GM12878 (cell line): Measurements from ENCODE around the gene KANSL2. TPM values are rescaled to one million over a fixed set of nuclear protein-coding genes. Genes with fewer than 3 reads are reported as not detected.
A peak's percentile ranks its signal among the peaks of the same experiment; 100 is the strongest.

Experiments used
- ATAC-seq: fragments of 200-7000 bp; cut with Tn5 transposase; 3 replicates; pipeline ENCODE4 v1.9.1; 2020; ENCODE audit warnings: mild to moderate bottlenecking, moderate library complexity
- BruUV-seq: library from RNA; stranded (reverse); fragments of 400-500 nt; replicated peaks from 2 replicates; lab custom pipeline; 2021; lab: Mats Ljungman, UMichigan
- CTCF ChIA-PET: fragments of 300-600 bp; sonication (Branson Sonifier 250); formaldehyde crosslinking; extraction: SDS; loops from one replicate; lab custom pipeline; 2021; ENCODE audit warnings: inconsistent platforms; lab: Yijun Ruan, JAX
- POLR2A ChIA-PET: fragments of 350-600 bp; formaldehyde crosslinking; extraction: SDS; loops from one replicate; lab custom pipeline; 2021; ENCODE audit warnings: inconsistent platforms; lab: Charles Lee
- RAD21 ChIA-PET: fragments of 300-600 bp; sonication (Branson Sonifier 250); formaldehyde crosslinking; loops from one replicate; lab custom pipeline; 2023; ENCODE audit warnings: antibody characterized with exemption; ENCODE audit not compliant: unreplicated experiment; lab: Charles Lee
- SMC1A ChIA-PET: fragments of 300-600 bp; sonication (Branson Sonifier 250); formaldehyde crosslinking; loops from one replicate; lab custom pipeline; 2023; ENCODE audit not compliant: unreplicated experiment, uncharacterized antibody; lab: Charles Lee
- DNase-seq: peaks from one replicate; pipeline ENCODE4 v3.0.0-alpha.2; 2011; ENCODE audit warnings: low read depth, low spot score
- FAIRE-seq: peaks from 3 replicates; lab custom pipeline; 2011; peaks lifted over from hg19 to GRCh38; lab: Jason Lieb, UNC
- H2AFZ ChIP-seq: 2 replicates; pipeline ENCODE4 v1.6.0; 2011; ENCODE audit warnings: low read depth, low read length, control low read depth; ENCODE audit not compliant: control insufficient read depth
- H3K27ac ChIP-seq: 2 replicates; pipeline ENCODE4 v1.5.1; 2011; ENCODE audit warnings: control low read depth; ENCODE audit not compliant: control insufficient read depth, insufficient read depth
- H3K27me3 ChIP-seq, 2 experiments: replicated peaks in 1 of 2; 2 replicates each; pipeline versions ENCODE4 v1.6.0 to v1.6.1; 2011; ENCODE audit warnings: low read length in 1 of 2; ENCODE audit not compliant: control insufficient read depth in 2 of 2, insufficient read depth in 2 of 2
- H3K36me3 ChIP-seq, 2 experiments: 2 replicates each; pipeline ENCODE4 v1.5.1; 2011; ENCODE audit warnings: low read length in 1 of 2; ENCODE audit not compliant: control insufficient read depth in 2 of 2, insufficient read depth in 2 of 2
- H3K4me1 ChIP-seq: 2 replicates; pipeline ENCODE4 v1.6.1; 2011; ENCODE audit warnings: mild to moderate bottlenecking, low read length, moderate library complexity, mixed read lengths; ENCODE audit not compliant: control insufficient read depth, insufficient read depth
- H3K4me2 ChIP-seq: 2 replicates; pipeline ENCODE4 v1.6.0; 2011; ENCODE audit warnings: control low read depth; ENCODE audit not compliant: control insufficient read depth, insufficient read depth
- H3K4me3 ChIP-seq: fragments of 200-600 bp; sonication (generic); 2 replicates; pipeline ENCODE4 v1.5.1; 2016
- H3K79me2 ChIP-seq: 2 replicates; pipeline ENCODE4 v1.6.0; 2011; ENCODE audit warnings: low read length; ENCODE audit not compliant: control insufficient read depth, insufficient read depth
- H3K9ac ChIP-seq: 2 replicates; pipeline ENCODE4 v1.8.0; 2011; ENCODE audit warnings: low read length, control low read depth, mixed read lengths; ENCODE audit not compliant: control insufficient read depth, insufficient read depth
- H3K9me3 ChIP-seq: replicated peaks from 3 replicates; pipeline ENCODE4 v1.5.1; 2011; ENCODE audit warnings: mild to moderate bottlenecking, low read length; ENCODE audit not compliant: control insufficient read depth, insufficient read depth
- H4K20me1 ChIP-seq: 2 replicates; pipeline ENCODE4 v1.6.0; 2011; ENCODE audit not compliant: control insufficient read depth, insufficient read depth
- CBX3 ChIP-seq: fragments of 200-600 bp; sonication (generic); IDR thresholded peaks from 2 replicates; pipeline ENCODE4 v1.6.1; 2016; ENCODE audit warnings: low read depth, borderline replicate concordance
- NBN ChIP-seq: fragments of 450-650 bp; IDR thresholded peaks from 2 replicates; pipeline ENCODE4 v1.6.1; 2016
- RUNX3 ChIP-seq: IDR thresholded peaks from 2 replicates; pipeline ENCODE4 v1.6.1; 2012; ENCODE audit warnings: low read length, inconsistent platforms
- TCF7 ChIP-seq: IDR thresholded peaks from 2 replicates; pipeline ENCODE4 v1.6.1; 2014; ENCODE audit warnings: antibody characterized with exemption, borderline replicate concordance
- WGBS: methylation state at CpG from one replicate; pipeline ENCODE4 v1.1.6; 2016; ENCODE audit warnings: low lambda C conversion rate; ENCODE audit not compliant: insufficient replicate concordance, insufficient coverage; ENCODE audit errors: missing lambda C conversion rate; 5-methylcytosine and 5-hydroxymethylcytosine counted together
- in situ Hi-C: fragments of 300-500 bp; cut with MboI; formaldehyde crosslinking; loops from 9 replicates; pipeline ENCODE4 v1.14.3; 2018; ENCODE audit warnings: mixed read lengths
- intact Hi-C: fragments of 100-400 bp; cut with micrococcal nuclease; formaldehyde crosslinking; loops from one replicate; pipeline ENCODE4 v1.14.2; 2022; ENCODE audit not compliant: unreplicated experiment
- polyA plus RNA-seq, 11 experiments: library from polyadenylated mRNA; depleted of rRNA in 4 of 11; unstranded in 6 of 11; stranded (reverse) in 5 of 11; fragments of >200 nt; fragmentation: Nextera tagmentation in 4 of 11; fragmentation: Illumina TruSeq in 1 of 11; extraction: Ambion mirVana in 4 of 11; extraction: Trizol in 1 of 11; gene quantifications; 1 replicate in 1 of 11; 2 replicates in 10 of 11; pipeline versions ENCODE4 v1.2.1 to v1.2.3, GENCODE V29; 2011 to 2016; ENCODE audit warnings: inconsistent platforms in 2 of 11, missing spikeins in 2 of 11, low read depth in 1 of 11
- total RNA-seq, 4 experiments: library from RNA; depleted of rRNA in 3 of 4; stranded (reverse); fragments of >200 nt in 3 of 4; fragmentation: Illumina TruSeq in 1 of 4; extraction: Trizol in 1 of 4; gene quantifications; 2 replicates each; pipeline versions ENCODE4 v1.2.1 to v1.2.3, GENCODE V29; 2013 to 2021
- TF ChIP-seq, protein P1 (sequence below): fragments of 450-650 bp; IDR thresholded peaks from 2 replicates; pipeline ENCODE4 v1.6.1; 2016; ENCODE audit warnings: mild to moderate bottlenecking
- TF ChIP-seq, protein P2 (sequence below): IDR thresholded peaks from 2 replicates; pipeline ENCODE4 v1.6.1; 2011; ENCODE audit warnings: low read depth, mild to moderate bottlenecking, low read length, moderate library complexity, borderline replicate concordance; ENCODE audit errors: extremely low read depth
- TF ChIP-seq, protein P3 (sequence below): fragments of 450-650 bp; IDR thresholded peaks from 2 replicates; pipeline ENCODE4 v1.6.1; 2014; ENCODE audit warnings: mild to moderate bottlenecking

KANSL2 gene
- total and polyA plus RNA-seq, 10 of the 15 experiments (the other 5 are each of a cell fraction or from before 2014, with no cell fraction given): 28.1 to 54.8 (median 40.9) TPM

DNA sequence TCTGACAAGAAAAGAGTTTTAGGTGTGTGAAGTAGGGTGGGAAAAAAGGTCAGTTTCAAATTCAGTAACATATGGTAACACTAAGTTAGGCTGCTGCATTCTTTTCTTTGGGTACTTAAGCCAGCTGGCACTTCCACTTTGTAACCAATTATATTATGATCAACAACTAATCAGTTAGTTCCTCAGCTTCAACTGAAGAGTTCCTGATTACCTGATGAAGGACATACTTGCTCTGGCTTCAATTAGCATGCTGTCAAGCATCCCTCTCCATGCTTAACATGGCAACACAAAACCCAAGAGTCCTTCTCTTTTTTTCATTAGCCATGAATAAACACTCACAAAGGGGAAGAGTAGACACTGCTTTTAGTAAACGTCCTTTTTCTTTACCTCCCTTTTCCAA, 6.8 kb upstream of the KANSL2 start:
- no peaks in the 10 kb centered on the region for H4K20me1 ChIP-seq
- ChIA-PET CTCF (no interaction called here), RAD21 (no interaction called here), SMC1A (no interaction called here), POLR2A (no interaction called here)
- FAIRE-seq (peak; percentile 62), ATAC-seq (no peak), DNase-seq (no peak)
- H3K4me3 ChIP-seq: no peak overlapping the region
- H3K27ac ChIP-seq: no peak overlapping the region
- peaks cover 7 to 19% of the 10 kb centered on the region in 2 experiments for H3K36me3 ChIP-seq
- in situ Hi-C loops: no loop called here
- no peak for TF ChIP-seq CBX3
- TF ChIP-seq, protein P1, sequence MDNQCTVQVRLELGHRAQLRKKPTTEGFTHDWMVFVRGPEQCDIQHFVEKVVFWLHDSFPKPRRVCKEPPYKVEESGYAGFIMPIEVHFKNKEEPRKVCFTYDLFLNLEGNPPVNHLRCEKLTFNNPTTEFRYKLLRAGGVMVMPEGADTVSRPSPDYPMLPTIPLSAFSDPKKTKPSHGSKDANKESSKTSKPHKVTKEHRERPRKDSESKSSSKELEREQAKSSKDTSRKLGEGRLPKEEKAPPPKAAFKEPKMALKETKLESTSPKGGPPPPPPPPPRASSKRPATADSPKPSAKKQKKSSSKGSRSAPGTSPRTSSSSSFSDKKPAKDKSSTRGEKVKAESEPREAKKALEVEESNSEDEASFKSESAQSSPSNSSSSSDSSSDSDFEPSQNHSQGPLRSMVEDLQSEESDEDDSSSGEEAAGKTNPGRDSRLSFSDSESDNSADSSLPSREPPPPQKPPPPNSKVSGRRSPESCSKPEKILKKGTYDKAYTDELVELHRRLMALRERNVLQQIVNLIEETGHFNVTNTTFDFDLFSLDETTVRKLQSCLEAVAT: no peak
- TF ChIP-seq TCF7: no peak
- TF ChIP-seq NBN: no peak
- TF ChIP-seq, protein P2, sequence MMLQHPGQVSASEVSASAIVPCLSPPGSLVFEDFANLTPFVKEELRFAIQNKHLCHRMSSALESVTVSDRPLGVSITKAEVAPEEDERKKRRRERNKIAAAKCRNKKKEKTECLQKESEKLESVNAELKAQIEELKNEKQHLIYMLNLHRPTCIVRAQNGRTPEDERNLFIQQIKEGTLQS: no peak
- no peak for TF ChIP-seq RUNX3
- TF ChIP-seq, protein P3, sequence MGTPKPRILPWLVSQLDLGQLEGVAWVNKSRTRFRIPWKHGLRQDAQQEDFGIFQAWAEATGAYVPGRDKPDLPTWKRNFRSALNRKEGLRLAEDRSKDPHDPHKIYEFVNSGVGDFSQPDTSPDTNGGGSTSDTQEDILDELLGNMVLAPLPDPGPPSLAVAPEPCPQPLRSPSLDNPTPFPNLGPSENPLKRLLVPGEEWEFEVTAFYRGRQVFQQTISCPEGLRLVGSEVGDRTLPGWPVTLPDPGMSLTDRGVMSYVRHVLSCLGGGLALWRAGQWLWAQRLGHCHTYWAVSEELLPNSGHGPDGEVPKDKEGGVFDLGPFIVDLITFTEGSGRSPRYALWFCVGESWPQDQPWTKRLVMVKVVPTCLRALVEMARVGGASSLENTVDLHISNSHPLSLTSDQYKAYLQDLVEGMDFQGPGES: no peak
- intact Hi-C loops: no loop called here
- no peaks in the 10 kb centered on the region for H3K4me1 ChIP-seq
- H3K79me2 ChIP-seq: no peaks in the 10 kb centered on the region
- 40% methylated on average over 1 of the region's 1 CpG for WGBS
- H2AFZ ChIP-seq: no peak overlapping the region
- no TSS peak for BruUV-seq
- no peak overlapping the region for H3K9ac ChIP-seq
- no peak overlapping the region for H3K4me2 ChIP-seq
- no peaks in the 10 kb centered on the region for H3K9me3 ChIP-seq
- H3K27me3 ChIP-seq: no peaks in the 10 kb centered on the region
